ENCODE data around the gene SMC4. TPM values are rescaled to one million over a fixed set of nuclear protein-coding genes. Genes with fewer than 3 reads are reported as not detected.

The SMC4 gene
- total RNA-seq, 1 donor from 2014 or later = 34.1 TPM

- peak overlapping the region; percentile 30 for H3K9ac ChIP-seq (ENCODE audit: low read length)
- DNase-seq (ENCODE audit: low read depth) = peak; percentile 76
- peak overlapping the region; percentile 62 for H3K4me2 ChIP-seq (ENCODE audit: low read length)
- no peaks in the 10 kb centered on the region for H3K9me3 ChIP-seq (ENCODE audit: insufficient read depth, low read depth, low read length)
- FAIRE-seq = no peak
- peaks cover 13% of the 10 kb centered on the region for H3K4me1 Mint-ChIP-seq (ENCODE audit: low read depth, unreplicated experiment)
- H3K36me3 Mint-ChIP-seq (ENCODE audit: low read depth, unreplicated experiment) = peaks cover 3% of the 10 kb centered on the region
- no peaks in the 10 kb centered on the region for H3K9me3 Mint-ChIP-seq (ENCODE audit: unreplicated experiment)
- H3K4me3 Mint-ChIP-seq (ENCODE audit: unreplicated experiment) = no peak overlapping the region
- H3K27ac ChIP-seq (ENCODE audit: low read depth, low read length) = peak overlapping the region; percentile 44
- TF ChIP-seq CTCF (IDR thresholded peaks at IDR 0.05; ENCODE audit: insufficient read depth, low read depth, low read length) (no peak), EZH2 (IDR thresholded peaks at IDR 0.05; ENCODE audit: insufficient read depth, low read length) (no peak)
- H3K27me3 Mint-ChIP-seq (ENCODE audit: low read depth, unreplicated experiment) = no peaks in the 10 kb centered on the region
- peaks cover 39% of the 10 kb centered on the region for H3K4me1 ChIP-seq (ENCODE audit: insufficient read depth, low read length)
- no peaks in the 10 kb centered on the region for H3K79me2 ChIP-seq (ENCODE audit: insufficient read depth, low read length)
- H3K36me3 ChIP-seq (ENCODE audit: insufficient read depth, low read length) = no peaks in the 10 kb centered on the region
- no peaks in the 10 kb centered on the region for H3K27me3 ChIP-seq (ENCODE audit: insufficient read depth, low read length)
- no peak overlapping the region for H3K4me3 ChIP-seq (ENCODE audit: insufficient read depth, low read depth, low read length)
- H3K27ac Mint-ChIP-seq (ENCODE audit: unreplicated experiment) = no peak overlapping the region
- no peak overlapping the region for H2AFZ ChIP-seq (ENCODE audit: low read depth, low read length)
- no peaks in the 10 kb centered on the region for H4K20me1 ChIP-seq (ENCODE audit: insufficient read depth, low read length)
Observed at GRCh38 chr3:160477750-160478149, 78.3 kb downstream of the SMC4 start.

- peak overlapping the region; percentile 30 for H3K9ac ChIP-seq (ENCODE audit: low read length)
- H3K36me3 ChIP-seq (ENCODE audit: insufficient read depth, low read length) = no peaks in the 10 kb centered on the region
- peak overlapping the region; percentile 51 for H3K27ac Mint-ChIP-seq (ENCODE audit: unreplicated experiment)
- no peaks in the 10 kb centered on the region for H3K27me3 ChIP-seq (ENCODE audit: insufficient read depth, low read length)
- DNase-seq (ENCODE audit: low read depth) = peak; percentile 70
- H3K9me3 ChIP-seq (ENCODE audit: insufficient read depth, low read depth, low read length) = no peaks in the 10 kb centered on the region
- no peaks in the 10 kb centered on the region for H3K79me2 ChIP-seq (ENCODE audit: insufficient read depth, low read length)
- peak overlapping the region; percentile 62 for H3K4me2 ChIP-seq (ENCODE audit: low read length)
- TF ChIP-seq CTCF (IDR thresholded peaks at IDR 0.05; ENCODE audit: insufficient read depth, low read depth, low read length) (no peak), EZH2 (IDR thresholded peaks at IDR 0.05; ENCODE audit: insufficient read depth, low read length) (no peak)
- H3K4me1 Mint-ChIP-seq (ENCODE audit: low read depth, unreplicated experiment) = peaks cover 15% of the 10 kb centered on the region
- no peak overlapping the region for H3K4me3 ChIP-seq (ENCODE audit: insufficient read depth, low read depth, low read length)
- peaks cover 33% of the 10 kb centered on the region for H3K4me1 ChIP-seq (ENCODE audit: insufficient read depth, low read length)
- peaks cover 3% of the 10 kb centered on the region for H3K36me3 Mint-ChIP-seq (ENCODE audit: low read depth, unreplicated experiment)
- peak overlapping the region; percentile 44 for H3K27ac ChIP-seq (ENCODE audit: low read depth, low read length)
- no peak overlapping the region for H2AFZ ChIP-seq (ENCODE audit: low read depth, low read length)
- no peak for FAIRE-seq
- no peaks in the 10 kb centered on the region for H3K9me3 Mint-ChIP-seq (ENCODE audit: unreplicated experiment)
- no peaks in the 10 kb centered on the region for H3K27me3 Mint-ChIP-seq (ENCODE audit: low read depth, unreplicated experiment)
- H4K20me1 ChIP-seq (ENCODE audit: insufficient read depth, low read length) = no peaks in the 10 kb centered on the region
- no peak overlapping the region for H3K4me3 Mint-ChIP-seq (ENCODE audit: unreplicated experiment)
Observed at GRCh38 chr3:160478338-160478737, 78.9 kb downstream of the SMC4 start.

- FAIRE-seq (no peak), DNase-seq (ENCODE audit: low read depth) (no peak)
- H3K27ac Mint-ChIP-seq (ENCODE audit: unreplicated experiment) = no peak overlapping the region
- Histone ChIP-seq H3K36me3 (ENCODE audit: insufficient read depth, low read length) (no peaks in the 10 kb centered on the region), H2AFZ (ENCODE audit: low read depth, low read length) (no peak overlapping the region), H4K20me1 (ENCODE audit: insufficient read depth, low read length) (no peaks in the 10 kb centered on the region), H3K9ac (ENCODE audit: low read length) (no peak overlapping the region), H3K79me2 (ENCODE audit: insufficient read depth, low read length) (no peaks in the 10 kb centered on the region), H3K4me3 (ENCODE audit: insufficient read depth, low read depth, low read length) (no peak overlapping the region), H3K4me1 (ENCODE audit: insufficient read depth, low read length) (peaks cover 22% of the 10 kb centered on the region), H3K9me3 (ENCODE audit: insufficient read depth, low read depth, low read length) (no peaks in the 10 kb centered on the region), H3K27me3 (ENCODE audit: insufficient read depth, low read length) (no peaks in the 10 kb centered on the region), H3K4me2 (ENCODE audit: low read length) (no peak overlapping the region), H3K27ac (ENCODE audit: low read depth, low read length) (no peak overlapping the region)
- no peaks in the 10 kb centered on the region for H3K27me3 Mint-ChIP-seq (ENCODE audit: low read depth, unreplicated experiment)
- no peaks in the 10 kb centered on the region for H3K9me3 Mint-ChIP-seq (ENCODE audit: unreplicated experiment)
- peaks cover 3% of the 10 kb centered on the region for H3K36me3 Mint-ChIP-seq (ENCODE audit: low read depth, unreplicated experiment)
- peaks cover 15% of the 10 kb centered on the region for H3K4me1 Mint-ChIP-seq (ENCODE audit: low read depth, unreplicated experiment)
- TF ChIP-seq CTCF (IDR thresholded peaks at IDR 0.05; ENCODE audit: insufficient read depth, low read depth, low read length) = no peak
- no peak for TF ChIP-seq EZH2 (IDR thresholded peaks at IDR 0.05; ENCODE audit: insufficient read depth, low read length)
- H3K4me3 Mint-ChIP-seq (ENCODE audit: unreplicated experiment) = no peak overlapping the region
Observed at GRCh38 chr3:160479376-160479775, 79.9 kb downstream of the SMC4 start.
